Body of pancreas (tissue), 4 donors: Measurements from ENCODE around the gene HNF1A.

Experiments used
- CTCF ChIP-seq, 7 experiments: fragments of 450-650 bp in 4 of 7; fragments of 200-600 bp in 3 of 7; sonication (generic) in 3 of 7; IDR thresholded peaks; one replicate each; pipeline ENCODE4 v1.5.1; 2016 to 2019; ENCODE audit warnings: antibody characterized with exemption in 7 of 7
- POLR2A ChIP-seq, 3 donors: fragments of 450-650 bp; IDR thresholded peaks; one replicate each; pipeline ENCODE4 v1.6.1; 2016; ENCODE audit warnings: antibody characterized with exemption in 3 of 3, mild to moderate bottlenecking in 2 of 3

DNA sequence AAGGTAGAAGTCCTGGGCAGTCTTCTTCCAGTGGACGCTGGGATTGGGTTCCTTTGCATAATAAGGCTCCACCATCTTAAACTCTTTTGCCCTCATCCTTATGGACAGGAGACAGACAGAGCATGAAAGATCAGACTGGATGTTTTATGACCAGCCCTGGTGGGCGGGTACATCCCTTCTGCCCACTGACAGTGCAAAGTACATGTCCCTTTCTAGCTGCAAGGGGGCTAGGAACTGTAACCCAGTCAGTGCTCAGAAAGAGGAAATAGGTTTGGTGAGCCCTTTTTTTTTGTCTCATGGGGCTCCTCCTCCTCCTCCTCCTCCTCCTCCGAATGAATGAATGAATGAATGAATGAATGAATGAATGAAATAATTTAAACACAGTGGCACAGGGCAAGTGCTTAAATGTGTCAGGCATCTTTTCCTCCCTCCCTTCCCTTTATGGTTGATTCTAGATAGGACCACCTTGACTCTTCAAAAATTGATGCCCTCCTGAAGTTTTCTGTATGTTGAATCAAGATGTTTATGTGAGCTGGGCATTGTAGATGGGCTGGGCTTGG is 36.4 kb upstream of the HNF1A start:
- TF ChIP-seq CTCF (IDR thresholded peaks at IDR 0.05) (no peak), POLR2A (IDR thresholded peaks at IDR 0.05) (no peak)
